AG04450 (cell line): ENCODE measurements around the gene MTMR11. TPM values are rescaled to one million over a fixed set of nuclear protein-coding genes. Genes with fewer than 3 reads are reported as not detected.

Source experiments
- CTCF ChIA-PET: fragments of 300-600, 350-600 bp; formaldehyde crosslinking; extraction: SDS; loops from one replicate; lab custom pipeline; 2022; ENCODE audit warnings: antibody characterized with exemption, inconsistent platforms; lab: Charles Lee
- POLR2A ChIA-PET: fragments of 350-600 bp; formaldehyde crosslinking; extraction: SDS; loops from one replicate; lab custom pipeline; 2021; ENCODE audit warnings: antibody characterized with exemption, inconsistent platforms; lab: Yijun Ruan, JAX
- DNase-seq: peaks from one replicate; pipeline ENCODE4 v3.0.0-alpha.2; 2011; ENCODE audit warnings: low read depth, low spot score
- H3K27ac ChIP-seq: one replicate; pipeline ENCODE4 v1.5.1; 2012; ENCODE audit warnings: low read depth, low read length, control low read depth
- H3K27me3 ChIP-seq: one replicate; pipeline ENCODE4 v1.6.0; 2012; ENCODE audit warnings: low read length; ENCODE audit not compliant: control insufficient read depth, insufficient read depth
- H3K4me3 ChIP-seq: 2 replicates; pipeline ENCODE4 v1.5.1; 2011; ENCODE audit warnings: mild to moderate bottlenecking, low read depth, low read length, control low read depth
- H3K9me3 ChIP-seq: 2 replicates; pipeline ENCODE4 v1.5.1; 2012; ENCODE audit warnings: low read length; ENCODE audit not compliant: control insufficient read depth, insufficient read depth
- polyA plus RNA-seq: library from polyadenylated mRNA; depleted of rRNA; stranded (reverse); fragments of >200 nt; gene quantifications from 2 replicates; pipeline ENCODE4 v1.2.3, GENCODE V29; 2011
- TF ChIP-seq, protein P1 (sequence below): IDR thresholded peaks from 2 replicates; pipeline ENCODE4 v1.5.1; 2011; ENCODE audit warnings: low read depth, low read length, control low read depth, inconsistent platforms

Gene MTMR11
- polyA plus RNA-seq, 1 experiment: 17.0 TPM

- TF ChIP-seq, protein P1, sequence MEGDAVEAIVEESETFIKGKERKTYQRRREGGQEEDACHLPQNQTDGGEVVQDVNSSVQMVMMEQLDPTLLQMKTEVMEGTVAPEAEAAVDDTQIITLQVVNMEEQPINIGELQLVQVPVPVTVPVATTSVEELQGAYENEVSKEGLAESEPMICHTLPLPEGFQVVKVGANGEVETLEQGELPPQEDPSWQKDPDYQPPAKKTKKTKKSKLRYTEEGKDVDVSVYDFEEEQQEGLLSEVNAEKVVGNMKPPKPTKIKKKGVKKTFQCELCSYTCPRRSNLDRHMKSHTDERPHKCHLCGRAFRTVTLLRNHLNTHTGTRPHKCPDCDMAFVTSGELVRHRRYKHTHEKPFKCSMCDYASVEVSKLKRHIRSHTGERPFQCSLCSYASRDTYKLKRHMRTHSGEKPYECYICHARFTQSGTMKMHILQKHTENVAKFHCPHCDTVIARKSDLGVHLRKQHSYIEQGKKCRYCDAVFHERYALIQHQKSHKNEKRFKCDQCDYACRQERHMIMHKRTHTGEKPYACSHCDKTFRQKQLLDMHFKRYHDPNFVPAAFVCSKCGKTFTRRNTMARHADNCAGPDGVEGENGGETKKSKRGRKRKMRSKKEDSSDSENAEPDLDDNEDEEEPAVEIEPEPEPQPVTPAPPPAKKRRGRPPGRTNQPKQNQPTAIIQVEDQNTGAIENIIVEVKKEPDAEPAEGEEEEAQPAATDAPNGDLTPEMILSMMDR: no peak
- DNase-seq: no peak
- Histone ChIP-seq H3K4me3 (no peak overlapping the region), H3K27me3 (no peaks in the 10 kb centered on the region), H3K9me3 (no peaks in the 10 kb centered on the region; the same call in 1 of the 2 replicates), H3K27ac (no peak overlapping the region)
- CTCF ChIA-PET: no interaction called here
- POLR2A ChIA-PET: no interaction called here
Observed at GRCh38 chr1:149931212-149931790, 5.4 kb downstream of the MTMR11 start.

DNA sequence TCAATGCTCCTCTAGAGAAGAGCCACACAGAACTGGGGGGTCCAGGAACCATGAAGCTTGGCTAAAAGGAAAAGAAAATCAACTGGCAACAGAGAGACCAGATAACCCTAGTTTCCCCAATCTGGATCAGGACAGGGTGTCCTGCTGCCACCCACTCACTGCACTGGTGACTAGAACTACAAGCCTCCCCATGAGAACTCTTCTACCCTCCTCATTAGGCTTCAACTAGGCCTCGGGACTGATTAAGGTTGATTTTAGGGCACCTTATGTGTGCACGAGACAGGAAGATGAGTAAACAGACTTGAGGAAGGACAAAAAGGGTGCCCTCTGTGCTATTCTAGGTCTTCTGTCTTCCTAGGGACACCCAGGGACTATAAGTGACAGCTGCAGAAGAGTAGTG is 6.8 kb downstream of the MTMR11 start:
- no peaks in the 10 kb centered on the region; the same call in 1 of the 2 replicates for H3K9me3 ChIP-seq
- H3K4me3 ChIP-seq: no peak overlapping the region
- no peak for DNase-seq
- CTCF ChIA-PET: no interaction called here
- TF ChIP-seq, protein P1: no peak
- H3K27me3 ChIP-seq: no peaks in the 10 kb centered on the region
- H3K27ac ChIP-seq: no peak overlapping the region
- POLR2A ChIA-PET: interaction anchor here (2.3 kb wide), 1 partner anchor 43 kb away, joined by 18 read pairs; a partner anchor contains a TSS

DNA sequence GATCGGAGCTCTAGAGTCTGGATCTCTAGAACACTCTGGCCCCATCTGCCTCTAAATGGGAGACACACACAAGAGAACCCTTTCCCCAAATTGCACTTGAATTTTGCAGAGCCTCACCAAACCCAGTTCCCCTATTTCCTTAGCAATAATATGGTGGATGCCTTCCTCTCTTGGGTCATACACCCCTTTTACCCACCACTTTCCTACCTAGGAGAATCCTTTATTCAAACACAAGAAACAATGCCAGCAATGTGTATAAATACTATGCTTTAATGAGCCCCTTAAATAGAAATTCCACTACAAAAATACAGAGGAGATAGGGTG is 8.3 kb downstream of the MTMR11 start:
- peak overlapping the region; percentile 81 for H3K27ac ChIP-seq
- CTCF ChIA-PET: no interaction called here
- H3K9me3 ChIP-seq: no peaks in the 10 kb centered on the region; the same call in 1 of the 2 replicates
- H3K27me3 ChIP-seq: no peaks in the 10 kb centered on the region
- TF ChIP-seq, protein P1: no peak
- H3K4me3 ChIP-seq: peak overlapping the region; percentile 91
- DNase-seq: no peak
- POLR2A ChIA-PET: interaction anchor here (0.6 to 2.3 kb wide), 6 partner anchors 11 to 250 kb away, joined by 3 to 18 read pairs (median 4); a partner anchor contains a TSS

GRCh38 chr1:149927563-149928400 is 8.9 kb downstream of the MTMR11 start, which contains the start of gene SF3B4:
Gene SF3B4 (minus strand): TSS chr1:149927803. CDS start chr1:149927759, 44 bp downstream.
- peak; percentile 68 for DNase-seq
- ChIA-PET CTCF (no interaction called here), POLR2A (interaction anchor here (0.6 to 2.3 kb wide), 6 partner anchors 11 to 251 kb away, joined by 3 to 18 read pairs (median 4); a partner anchor contains a TSS)

More at GRCh38 chr1:149927563-149928400, 8.9 kb downstream of the MTMR11 start, which contains the start of gene SF3B4:
- Histone ChIP-seq H3K9me3 (no peaks in the 10 kb centered on the region; the same call in 1 of the 2 replicates), H3K27ac (peak within 1 kb of the TSS; percentile 81), H3K27me3 (no peaks in the 10 kb centered on the region), H3K4me3 (peak within 1 kb of the TSS; percentile 91)
- TF ChIP-seq, protein P1: no peak
